WERI-Rb-1 (cell line): ENCODE data around the gene DUSP19.
A peak's percentile ranks its signal among the peaks of the same experiment; 100 is the strongest.

Experiments used
- DNase-seq: peaks from one replicate; pipeline ENCODE4 v3.0.0-alpha.2; 2020
- H3K27ac ChIP-seq: fragments of 250-450 bp; sonication (Bioruptor Pico); 2 replicates; pipeline ENCODE4 v1.5.1; 2020; ENCODE audit warnings: mild to moderate bottlenecking, moderate library complexity
- H3K27me3 ChIP-seq: fragments of 250-450 bp; sonication (Bioruptor Pico); 2 replicates; pipeline ENCODE4 v1.5.1; 2021; ENCODE audit warnings: mild to moderate bottlenecking, low read depth, moderate library complexity; ENCODE audit not compliant: insufficient read depth, severe bottlenecking
- H3K36me3 ChIP-seq: fragments of 250-450 bp; sonication (Bioruptor Pico); 2 replicates; pipeline ENCODE4 v1.5.1; 2020; ENCODE audit warnings: mild to moderate bottlenecking, moderate library complexity
- H3K4me3 ChIP-seq: 2 replicates; pipeline ENCODE4 v1.5.1; 2011; ENCODE audit warnings: low read depth, mild to moderate bottlenecking, control low read depth, low read length
- H3K9me3 ChIP-seq: fragments of 250-450 bp; sonication (Bioruptor Pico); 2 replicates; pipeline ENCODE4 v1.5.1; 2021; ENCODE audit warnings: mild to moderate bottlenecking, moderate library complexity; ENCODE audit not compliant: severe bottlenecking
- TF ChIP-seq, protein P1 (sequence below): IDR thresholded peaks from 2 replicates; pipeline ENCODE4 v1.5.1; 2011; ENCODE audit warnings: low read depth, mild to moderate bottlenecking, control low read depth, inconsistent platforms, low read length

DUSP19 gene

DNA sequence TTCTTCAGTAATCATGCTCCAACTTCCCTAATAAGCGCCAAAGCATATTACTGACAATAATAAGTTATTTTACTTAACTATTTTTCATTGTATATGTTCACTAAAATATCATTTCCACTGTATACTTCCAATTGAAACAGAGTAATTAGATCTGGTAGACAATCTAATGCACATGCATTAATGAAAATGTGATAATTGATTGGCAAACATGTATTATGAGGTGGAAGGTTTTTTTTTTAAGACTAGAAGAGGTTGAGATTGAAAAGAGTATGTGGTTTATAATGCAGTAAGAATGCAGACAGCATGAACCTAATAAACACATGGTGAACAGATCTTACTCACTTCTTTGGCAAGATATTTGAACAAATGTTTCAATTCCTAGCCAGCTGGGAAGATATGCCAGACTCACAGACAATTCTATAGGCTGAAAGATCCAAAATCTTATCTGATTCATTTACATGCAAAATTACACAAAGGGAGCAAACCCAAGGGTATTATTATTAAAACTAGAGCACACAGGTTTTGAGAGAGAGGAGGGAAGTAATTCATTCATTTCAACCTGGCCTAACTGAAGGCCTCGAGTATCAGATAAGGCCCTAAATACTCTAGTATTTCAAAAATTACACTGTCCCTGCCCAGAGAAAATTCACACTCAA is 43.1 kb upstream of the DUSP19 start:
- H3K27ac ChIP-seq: no peak overlapping the region
- no peak overlapping the region for H3K4me3 ChIP-seq
- TF ChIP-seq, protein P1, sequence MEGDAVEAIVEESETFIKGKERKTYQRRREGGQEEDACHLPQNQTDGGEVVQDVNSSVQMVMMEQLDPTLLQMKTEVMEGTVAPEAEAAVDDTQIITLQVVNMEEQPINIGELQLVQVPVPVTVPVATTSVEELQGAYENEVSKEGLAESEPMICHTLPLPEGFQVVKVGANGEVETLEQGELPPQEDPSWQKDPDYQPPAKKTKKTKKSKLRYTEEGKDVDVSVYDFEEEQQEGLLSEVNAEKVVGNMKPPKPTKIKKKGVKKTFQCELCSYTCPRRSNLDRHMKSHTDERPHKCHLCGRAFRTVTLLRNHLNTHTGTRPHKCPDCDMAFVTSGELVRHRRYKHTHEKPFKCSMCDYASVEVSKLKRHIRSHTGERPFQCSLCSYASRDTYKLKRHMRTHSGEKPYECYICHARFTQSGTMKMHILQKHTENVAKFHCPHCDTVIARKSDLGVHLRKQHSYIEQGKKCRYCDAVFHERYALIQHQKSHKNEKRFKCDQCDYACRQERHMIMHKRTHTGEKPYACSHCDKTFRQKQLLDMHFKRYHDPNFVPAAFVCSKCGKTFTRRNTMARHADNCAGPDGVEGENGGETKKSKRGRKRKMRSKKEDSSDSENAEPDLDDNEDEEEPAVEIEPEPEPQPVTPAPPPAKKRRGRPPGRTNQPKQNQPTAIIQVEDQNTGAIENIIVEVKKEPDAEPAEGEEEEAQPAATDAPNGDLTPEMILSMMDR: no peak
- DNase-seq: no peak
- no peaks in the 10 kb centered on the region for H3K27me3 ChIP-seq
- peaks cover 5% of the 10 kb centered on the region for H3K36me3 ChIP-seq
- peaks cover 3% of the 10 kb centered on the region for H3K9me3 ChIP-seq

GRCh38 chr2:183035954-183036669 is 42.4 kb upstream of the DUSP19 start:
- Histone ChIP-seq H3K4me3 (no peak overlapping the region; the same call in 1 of the 2 replicates), H3K27ac (no peak overlapping the region), H3K9me3 (peaks cover 3% of the 10 kb centered on the region), H3K27me3 (no peaks in the 10 kb centered on the region), H3K36me3 (peaks cover 5% of the 10 kb centered on the region)
- no peak for DNase-seq
- TF ChIP-seq, protein P1: no peak

DNA sequence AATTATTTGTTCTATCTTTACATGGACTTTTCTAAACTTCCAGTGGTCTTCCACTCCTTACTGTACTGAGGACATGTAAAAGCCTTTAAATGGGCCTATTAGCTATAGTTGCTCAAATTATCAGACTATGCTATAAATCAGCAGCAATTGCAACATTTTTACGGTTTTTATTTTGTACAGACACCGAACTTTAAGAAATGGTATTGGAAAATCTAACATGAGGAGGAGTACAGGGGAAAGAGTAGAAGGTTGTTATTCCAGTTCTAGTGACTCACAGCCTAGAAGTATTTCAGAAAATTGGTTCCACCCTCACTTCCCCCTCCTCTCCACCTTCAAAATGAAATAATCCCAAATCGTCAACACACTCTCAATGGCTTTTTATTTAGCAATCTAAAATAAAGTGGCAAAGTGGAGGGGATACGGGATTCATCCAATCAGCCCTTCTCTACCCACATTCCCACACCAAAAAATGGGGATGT is 41.4 kb upstream of the DUSP19 start:
- Histone ChIP-seq H3K9me3 (peaks cover 3% of the 10 kb centered on the region), H3K27me3 (no peaks in the 10 kb centered on the region), H3K36me3 (peaks cover 5% of the 10 kb centered on the region), H3K27ac (peak overlapping the region; percentile 93), H3K4me3 (peak overlapping the region; percentile 71)
- TF ChIP-seq, protein P1: no peak
- no peak for DNase-seq

DNA sequence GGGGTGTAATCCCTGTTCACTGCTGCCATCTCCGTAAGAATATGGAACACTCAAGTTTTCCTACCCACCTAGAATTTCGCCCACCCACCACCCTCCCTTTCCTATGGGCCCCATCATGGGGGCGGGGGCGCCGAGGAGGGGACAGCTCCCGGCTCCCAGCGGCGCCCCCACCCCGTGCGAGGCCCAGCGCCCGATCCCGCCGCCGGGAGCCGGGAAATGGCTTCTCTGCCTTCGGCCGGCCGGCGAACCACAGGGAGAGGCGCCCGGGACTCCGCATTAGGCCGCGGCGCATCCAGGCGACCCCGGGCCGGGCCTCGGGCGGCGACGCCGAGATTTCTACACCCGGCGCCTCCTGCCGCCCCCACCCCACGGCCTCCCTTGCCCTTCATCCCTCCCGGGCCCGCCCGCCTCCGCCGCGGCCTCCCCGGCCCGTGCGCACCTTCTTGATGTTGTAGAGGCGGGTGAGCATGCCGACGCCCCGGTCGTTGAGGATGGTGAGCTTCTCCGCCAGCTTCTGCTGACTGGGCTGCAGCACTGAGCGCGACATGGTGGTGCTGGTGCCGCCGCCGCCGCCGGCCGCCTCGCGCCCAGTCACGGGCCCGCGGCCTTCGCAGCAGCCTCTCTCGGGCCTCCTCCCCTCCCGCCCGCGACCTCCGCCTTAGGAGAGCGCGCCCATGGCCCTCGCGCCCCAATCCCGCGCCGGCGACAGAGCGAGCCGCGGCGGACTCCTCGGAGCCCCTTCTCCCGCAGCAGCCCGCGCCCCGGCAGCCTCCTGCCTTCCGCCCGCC is 40.8 kb upstream of the DUSP19 start:
- H3K27me3 ChIP-seq: no peaks in the 10 kb centered on the region
- peaks cover 3% of the 10 kb centered on the region for H3K9me3 ChIP-seq
- peak; percentile 44 for DNase-seq
- TF ChIP-seq, protein P1: no peak
- peaks cover 5% of the 10 kb centered on the region for H3K36me3 ChIP-seq
- peak overlapping the region; percentile 71 for H3K4me3 ChIP-seq
- peak overlapping the region; percentile 93 for H3K27ac ChIP-seq

DNA sequence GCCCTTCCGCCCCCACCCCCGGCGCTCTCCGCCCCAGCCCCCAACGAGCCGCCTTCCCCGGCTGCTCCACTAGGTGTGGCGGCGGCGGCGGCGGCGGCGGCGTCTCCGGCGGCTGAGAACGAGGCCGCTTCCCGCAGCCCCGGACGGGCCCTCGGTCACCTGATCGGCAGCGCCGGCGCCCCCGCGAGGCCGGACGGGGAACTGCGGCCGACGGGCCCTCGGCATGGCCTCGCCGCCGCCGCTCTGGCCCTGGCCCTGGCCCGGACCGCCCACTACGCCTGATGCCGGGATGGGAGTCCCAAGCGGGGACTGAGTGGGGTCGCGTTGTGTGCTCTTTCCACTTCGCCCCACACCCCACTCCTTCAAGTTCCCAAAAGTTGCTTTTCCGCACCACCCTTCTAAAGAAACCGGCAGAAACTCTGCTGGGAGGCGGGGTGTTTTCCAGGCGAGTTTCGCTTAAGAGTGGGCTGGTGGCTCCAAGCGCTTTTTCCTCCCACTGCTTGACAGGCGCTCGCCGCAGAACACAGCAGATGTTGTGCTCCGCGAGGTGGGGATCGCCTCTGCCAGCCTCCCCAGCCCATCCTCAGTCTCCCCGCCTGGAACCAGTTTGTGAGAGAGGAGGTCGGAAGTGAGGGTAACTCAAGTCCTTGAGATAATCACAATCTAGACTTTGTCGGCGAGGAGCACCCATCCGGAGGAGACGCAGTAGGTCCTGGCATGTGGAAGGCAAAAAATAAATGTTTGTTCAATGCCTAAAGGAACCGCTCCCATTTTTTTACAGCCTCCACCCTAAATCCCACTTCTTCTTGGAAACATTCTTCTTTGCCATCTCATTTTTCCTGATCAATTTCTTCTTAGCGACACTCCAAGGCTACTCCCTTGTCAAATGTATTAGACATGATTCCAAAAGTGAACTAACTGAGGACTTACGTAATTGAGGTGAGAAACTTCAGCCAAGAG is 39.9 kb upstream of the DUSP19 start, which contains the start of gene NCKAP1:
NCKAP1 (minus strand) TSS at position 117 of the 960 bp plus-strand sequence. CDS start 358 bp downstream, outside the sequence.
- H3K27me3 ChIP-seq: no peaks in the 10 kb centered on the region
- H3K36me3 ChIP-seq: peaks cover 5% of the 10 kb centered on the region
- peak within 1 kb of the TSS; percentile 93 for H3K27ac ChIP-seq
- TF ChIP-seq, protein P1: peak; percentile 72
- peaks cover 3% of the 10 kb centered on the region for H3K9me3 ChIP-seq
- DNase-seq: peak; percentile 90
- H3K4me3 ChIP-seq: peak within 1 kb of the TSS; percentile 71
